ENCODE data around the gene ZNF407. TPM values are rescaled to one million over a fixed set of nuclear protein-coding genes. Genes with fewer than 3 reads are reported as not detected.
A peak's percentile ranks its signal among the peaks of the same experiment; 100 is the strongest.

ZNF407 gene
- polyA plus RNA-seq, 1 experiment, result 2.8 TPM

DNA sequence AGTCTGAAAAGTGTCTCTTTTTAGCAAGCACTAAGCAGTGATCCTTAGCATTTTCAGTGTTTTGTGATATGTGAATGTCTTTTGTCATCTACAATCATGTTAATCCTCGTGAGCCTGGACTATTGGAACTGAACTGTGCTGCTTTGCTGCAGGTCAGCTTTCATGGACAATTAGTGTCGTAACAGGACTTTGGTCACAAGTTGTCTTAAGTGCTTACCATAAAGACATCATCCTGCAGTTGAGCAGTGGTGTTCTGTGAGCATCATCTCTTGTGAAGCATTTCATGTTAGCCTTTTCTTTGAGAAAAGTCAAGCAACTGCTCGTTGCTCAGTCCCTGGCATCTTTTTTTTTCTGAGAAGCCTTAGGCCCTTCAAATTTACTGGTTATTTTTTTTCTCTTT is 135.9 kb downstream of the ZNF407 start:
- CTCF ChIA-PET, result no interaction called here
- no peak overlapping the region for H3K4me3 ChIP-seq (ENCODE audit: low read depth, low read length)
- TF ChIP-seq, protein P1, sequence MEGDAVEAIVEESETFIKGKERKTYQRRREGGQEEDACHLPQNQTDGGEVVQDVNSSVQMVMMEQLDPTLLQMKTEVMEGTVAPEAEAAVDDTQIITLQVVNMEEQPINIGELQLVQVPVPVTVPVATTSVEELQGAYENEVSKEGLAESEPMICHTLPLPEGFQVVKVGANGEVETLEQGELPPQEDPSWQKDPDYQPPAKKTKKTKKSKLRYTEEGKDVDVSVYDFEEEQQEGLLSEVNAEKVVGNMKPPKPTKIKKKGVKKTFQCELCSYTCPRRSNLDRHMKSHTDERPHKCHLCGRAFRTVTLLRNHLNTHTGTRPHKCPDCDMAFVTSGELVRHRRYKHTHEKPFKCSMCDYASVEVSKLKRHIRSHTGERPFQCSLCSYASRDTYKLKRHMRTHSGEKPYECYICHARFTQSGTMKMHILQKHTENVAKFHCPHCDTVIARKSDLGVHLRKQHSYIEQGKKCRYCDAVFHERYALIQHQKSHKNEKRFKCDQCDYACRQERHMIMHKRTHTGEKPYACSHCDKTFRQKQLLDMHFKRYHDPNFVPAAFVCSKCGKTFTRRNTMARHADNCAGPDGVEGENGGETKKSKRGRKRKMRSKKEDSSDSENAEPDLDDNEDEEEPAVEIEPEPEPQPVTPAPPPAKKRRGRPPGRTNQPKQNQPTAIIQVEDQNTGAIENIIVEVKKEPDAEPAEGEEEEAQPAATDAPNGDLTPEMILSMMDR (IDR thresholded peaks at IDR 0.05; ENCODE audit: insufficient read depth, low read depth, low read length), result no peak

DNA sequence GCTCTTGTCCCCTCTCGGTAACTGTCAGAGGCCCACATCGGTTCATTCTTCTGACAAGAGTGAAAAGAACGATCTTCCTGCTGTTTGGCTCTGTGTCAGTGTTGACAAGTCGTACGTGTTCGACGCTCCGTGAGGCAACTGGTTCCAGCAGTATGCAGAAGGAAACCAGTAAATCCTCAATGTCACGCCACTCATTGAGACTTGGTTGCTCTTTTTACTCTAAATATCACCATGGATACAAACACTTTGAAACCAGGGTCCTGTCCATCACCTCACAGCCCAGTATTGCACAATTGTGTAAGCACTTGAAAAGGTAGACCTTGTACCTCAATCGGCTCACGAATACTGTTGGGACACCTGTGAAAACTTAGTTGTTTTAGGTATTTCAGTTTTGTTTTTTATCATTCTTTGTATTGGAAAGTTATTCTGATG is 136.4 kb downstream of the ZNF407 start:
- H3K4me3 ChIP-seq (ENCODE audit: low read depth, low read length), result no peak overlapping the region
- DNase-seq (ENCODE audit: low read depth), result no peak
- TF ChIP-seq, protein P1 (IDR thresholded peaks at IDR 0.05; ENCODE audit: insufficient read depth, low read depth, low read length), result no peak
- ChIA-PET POLR2A (no interaction called here), CTCF (no interaction called here)
- H3K27me3 ChIP-seq (ENCODE audit: control insufficient read depth, insufficient read depth, low read length), result no peaks in the 10 kb centered on the region
- no peaks in the 10 kb centered on the region for H3K36me3 ChIP-seq (ENCODE audit: control insufficient read depth, insufficient read depth, low read length)

More for the DNA sequence above, 135.9 kb downstream of the ZNF407 start:
- POLR2A ChIA-PET, result no interaction called here
- H3K36me3 ChIP-seq (ENCODE audit: control insufficient read depth, insufficient read depth, low read length), result no peaks in the 10 kb centered on the region
- H3K27me3 ChIP-seq (ENCODE audit: control insufficient read depth, insufficient read depth, low read length), result no peaks in the 10 kb centered on the region
- DNase-seq (ENCODE audit: low read depth), result no peak

- CTCF ChIA-PET, result interaction anchor here (1.6 kb wide), 1 partner anchor 10 kb away, joined by 4 read pairs; no protein-coding TSS in a partner anchor
- DNase-seq (ENCODE audit: low read depth), result no peak
- TF ChIP-seq, protein P1 (IDR thresholded peaks at IDR 0.05; ENCODE audit: insufficient read depth, low read depth, low read length), result no peak
- POLR2A ChIA-PET, result no interaction called here
- Histone ChIP-seq H3K4me3 (ENCODE audit: low read depth, low read length) (no peak overlapping the region), H3K36me3 (ENCODE audit: control insufficient read depth, insufficient read depth, low read length) (no peaks in the 10 kb centered on the region), H3K27me3 (ENCODE audit: control insufficient read depth, insufficient read depth, low read length) (no peaks in the 10 kb centered on the region)
Measured at GRCh38 chr18:74739926-74740325, 142.3 kb downstream of the ZNF407 start.

DNA sequence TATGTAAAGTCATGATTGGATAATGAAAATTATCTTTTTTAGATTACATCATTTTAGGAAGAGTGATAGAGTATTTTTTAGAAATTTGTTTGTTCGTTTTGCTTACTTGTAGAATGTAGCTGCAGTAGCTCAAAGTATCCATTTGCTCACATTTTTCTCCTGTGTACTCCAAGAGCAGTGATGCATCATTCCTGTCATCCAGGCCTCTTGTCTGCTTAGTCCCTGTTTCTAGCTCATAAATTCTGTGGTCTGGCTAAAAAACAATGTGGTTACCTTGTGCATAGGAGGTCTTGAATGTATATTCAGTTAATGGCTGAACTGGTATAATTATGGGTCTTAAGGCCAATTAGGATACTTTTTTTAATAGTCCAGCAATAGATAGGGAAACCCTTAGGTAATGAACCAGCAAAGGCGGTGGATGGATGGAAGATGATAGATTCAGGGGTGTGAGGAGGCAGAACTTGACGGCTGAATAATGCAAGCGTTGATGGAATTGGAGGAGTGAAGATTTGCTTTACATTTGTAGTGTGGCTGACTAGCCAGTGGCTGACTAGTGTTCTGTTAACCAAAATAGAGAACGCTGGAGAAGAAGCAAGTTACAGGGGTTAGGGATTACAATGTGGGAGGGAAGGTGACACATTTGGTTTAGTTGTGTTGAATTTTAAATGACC is 145.0 kb downstream of the ZNF407 start:
- H3K27me3 ChIP-seq (ENCODE audit: control insufficient read depth, insufficient read depth, low read length), result no peaks in the 10 kb centered on the region
- no peak overlapping the region for H3K4me3 ChIP-seq (ENCODE audit: low read depth, low read length)
- DNase-seq (ENCODE audit: low read depth), result no peak
- ChIA-PET POLR2A (no interaction called here), CTCF (no interaction called here)
- TF ChIP-seq, protein P1 (IDR thresholded peaks at IDR 0.05; ENCODE audit: insufficient read depth, low read depth, low read length), result no peak
- H3K36me3 ChIP-seq (ENCODE audit: control insufficient read depth, insufficient read depth, low read length), result no peaks in the 10 kb centered on the region

- DNase-seq (ENCODE audit: low read depth), result peak; percentile 25
- ChIA-PET POLR2A (no interaction called here), CTCF (interaction anchor here (1.3 to 1.5 kb wide), 2 partner anchors 9 to 10 kb away, joined by 3 to 4 read pairs; no protein-coding TSS in a partner anchor)
- TF ChIP-seq, protein P1 (IDR thresholded peaks at IDR 0.05; ENCODE audit: insufficient read depth, low read depth, low read length), result no peak
- Histone ChIP-seq H3K36me3 (ENCODE audit: control insufficient read depth, insufficient read depth, low read length) (no peaks in the 10 kb centered on the region), H3K27me3 (ENCODE audit: control insufficient read depth, insufficient read depth, low read length) (no peaks in the 10 kb centered on the region), H3K4me3 (ENCODE audit: low read depth, low read length) (no peak overlapping the region)
Measured at GRCh38 chr18:74745633-74746403, 148.1 kb downstream of the ZNF407 start.
